ENCODE measurements around the gene GIT1. TPM values are rescaled to one million over a fixed set of nuclear protein-coding genes. Genes with fewer than 3 reads are reported as not detected.

The GIT1 gene
- total and polyA plus RNA-seq, 2 of the 13 experiments (the other 11 are each of a cell fraction or from before 2014, with no cell fraction given) = 14.2 to 30.8 TPM

DNA sequence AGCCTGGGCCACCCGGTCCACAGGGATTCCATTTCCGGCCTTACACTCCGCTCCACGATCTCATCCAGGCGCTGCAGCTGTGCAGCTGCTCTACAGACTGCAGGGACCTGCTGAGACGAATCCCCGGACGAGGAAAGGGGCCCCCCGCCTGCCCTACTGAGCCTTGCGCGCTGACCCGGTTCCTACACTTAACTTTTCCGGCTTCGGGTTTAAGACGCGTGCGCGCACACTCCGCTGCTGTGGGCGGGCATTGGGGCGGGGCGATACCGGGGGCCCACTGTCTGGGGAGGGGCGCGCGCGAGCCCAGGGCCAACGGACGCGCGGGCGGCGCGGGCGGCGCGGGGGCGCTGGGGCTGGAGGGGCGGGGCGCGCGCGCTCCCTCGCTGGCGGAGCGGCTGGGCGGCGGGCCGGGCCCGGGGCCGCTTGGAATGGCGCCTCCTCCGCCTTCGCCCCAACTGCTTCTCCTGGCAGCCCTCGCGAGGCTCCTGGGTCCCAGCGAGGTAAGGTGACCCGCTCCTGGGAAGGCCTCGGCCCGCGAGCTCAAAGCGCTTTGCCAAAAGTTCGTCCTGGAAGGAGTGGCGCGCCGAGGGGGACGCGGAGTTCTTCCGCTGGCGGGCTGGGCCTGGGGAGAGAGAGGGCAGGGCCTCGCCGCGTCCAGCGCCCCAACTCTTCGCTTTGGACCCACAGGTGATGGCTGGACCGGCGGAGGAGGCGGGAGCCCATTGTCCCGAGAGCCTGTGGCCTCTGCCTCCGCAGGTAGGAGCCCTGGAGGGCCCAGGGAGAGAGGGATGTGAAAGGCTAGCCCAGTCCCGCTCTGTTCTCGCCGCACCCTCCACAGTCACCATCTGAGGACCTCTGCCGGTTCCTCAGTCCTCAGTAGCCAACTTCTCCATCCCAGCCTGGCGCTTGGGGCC, 20.9 kb downstream of the GIT1 start, which contains the start of gene TP53I13 (continued):
- TF ChIP-seq ZNF414 (CRISPR knock-in tag; IDR thresholded peaks at IDR 0.05) (peak; percentile 44), NFKB2 (CRISPR knock-in tag; IDR thresholded peaks at IDR 0.05; ENCODE audit: borderline replicate concordance) (0 out of 2 replicates have a peak, but pooled peaks have one; percentile 60), ZMYM2 (CRISPR knock-in tag; IDR thresholded peaks at IDR 0.05) (no peak), BORCS8-MEF2B (CRISPR knock-in tag; IDR thresholded peaks at IDR 0.05) (no peak), HMGXB3 (CRISPR knock-in tag; IDR thresholded peaks at IDR 0.05; ENCODE audit: borderline replicate concordance) (0 out of 2 replicates have a peak, but pooled peaks have one; percentile 31), ZNF879 (CRISPR knock-in tag; IDR thresholded peaks at IDR 0.05) (no peak), DNMT3B (CRISPR knock-in tag; conservative IDR thresholded peaks at IDR 0.05) (peak; percentile 59; the same call in 1 of the 2 replicates), ZNF460 (CRISPR knock-in tag; IDR thresholded peaks at IDR 0.05; ENCODE audit: borderline replicate concordance) (no peak), MED1 (CRISPR knock-in tag; IDR thresholded peaks at IDR 0.05) (peak; percentile 31; the same call in 1 of the 2 replicates), ZFY (CRISPR knock-in tag; IDR thresholded peaks at IDR 0.05) (peak; percentile 94), ZNF251 (CRISPR knock-in tag; IDR thresholded peaks at IDR 0.05) (no peak), HES4 (CRISPR knock-in tag; IDR thresholded peaks at IDR 0.05; ENCODE audit: borderline replicate concordance) (no peak), RBFOX2 (IDR thresholded peaks at IDR 0.05; ENCODE audit: low read depth, low read length) (peak; percentile 72), SNAPC4 (CRISPR knock-in tag; IDR thresholded peaks at IDR 0.05) (no peak), SAFB2 (CRISPR knock-in tag; IDR thresholded peaks at IDR 0.05; ENCODE audit: borderline replicate concordance, low read depth) (no peak)
- TF ChIP-seq, protein P1, sequence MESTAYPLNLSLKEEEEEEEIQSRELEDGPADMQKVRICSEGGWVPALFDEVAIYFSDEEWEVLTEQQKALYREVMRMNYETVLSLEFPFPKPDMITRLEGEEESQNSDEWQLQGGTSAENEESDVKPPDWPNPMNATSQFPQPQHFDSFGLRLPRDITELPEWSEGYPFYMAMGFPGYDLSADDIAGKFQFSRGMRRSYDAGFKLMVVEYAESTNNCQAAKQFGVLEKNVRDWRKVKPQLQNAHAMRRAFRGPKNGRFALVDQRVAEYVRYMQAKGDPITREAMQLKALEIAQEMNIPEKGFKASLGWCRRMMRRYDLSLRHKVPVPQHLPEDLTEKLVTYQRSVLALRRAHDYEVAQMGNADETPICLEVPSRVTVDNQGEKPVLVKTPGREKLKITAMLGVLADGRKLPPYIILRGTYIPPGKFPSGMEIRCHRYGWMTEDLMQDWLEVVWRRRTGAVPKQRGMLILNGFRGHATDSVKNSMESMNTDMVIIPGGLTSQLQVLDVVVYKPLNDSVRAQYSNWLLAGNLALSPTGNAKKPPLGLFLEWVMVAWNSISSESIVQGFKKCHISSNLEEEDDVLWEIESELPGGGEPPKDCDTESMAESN (CRISPR knock-in tag; conservative IDR thresholded peaks at IDR 0.05) = 0 out of 2 replicates have a peak, but pooled peaks have one; percentile 17
